Common myeloid progenitor, CD34-positive (primary cell): ENCODE data around the gene HGF.
A peak's percentile ranks its signal among the peaks of the same experiment; 100 is the strongest.

Source experiments
- CTCF ChIA-PET: fragments of 350-600 bp; sonication (Branson Sonifier 250); formaldehyde crosslinking; loops from one replicate; lab custom pipeline; 2021; ENCODE audit warnings: antibody characterized with exemption; lab: Charles Lee
- POLR2A ChIA-PET: fragments of 350-600 bp; sonication (Branson Sonifier 250); formaldehyde crosslinking; loops from one replicate; lab custom pipeline; 2021; ENCODE audit warnings: antibody characterized with exemption; lab: Charles Lee
- DNase-seq, 3 donors: peaks; one replicate each; pipeline versions ENCODE4 v3.0.0 to v3.0.0-alpha.2; 2013
- H3K27ac ChIP-seq, 2 experiments: 1 replicate in 1 of 2; 2 replicates in 1 of 2; pipeline ENCODE4 v1.7.0; 2013; ENCODE audit warnings: inconsistent platforms in 2 of 2, low read length in 2 of 2, mild to moderate bottlenecking in 2 of 2, low read depth in 1 of 2, moderate library complexity in 1 of 2; ENCODE audit not compliant: severe bottlenecking in 2 of 2, insufficient read depth in 1 of 2, poor library complexity in 1 of 2
- H3K27me3 ChIP-seq, 5 experiments: replicated peaks in 2 of 5; 1 replicate in 3 of 5; 2 replicates in 2 of 5; pipeline versions ENCODE4 v1.6.1 to v1.7.0; 2013; ENCODE audit warnings: low read length in 4 of 5, mild to moderate bottlenecking in 2 of 5, moderate library complexity in 2 of 5, inconsistent platforms in 1 of 5; ENCODE audit not compliant: insufficient read depth in 5 of 5, control insufficient read depth in 4 of 5
- H3K36me3 ChIP-seq, 4 experiments: 1 replicate in 2 of 4; 2 replicates in 2 of 4; pipeline versions ENCODE4 v1.6.1 to v1.7.0; 2013; ENCODE audit warnings: low read length in 3 of 4, control low read depth in 1 of 4, mild to moderate bottlenecking in 1 of 4; ENCODE audit not compliant: control insufficient read depth in 4 of 4, insufficient read depth in 4 of 4
- H3K4me1 ChIP-seq, 4 experiments: 1 replicate in 3 of 4; 2 replicates in 1 of 4; pipeline versions ENCODE4 v1.6.1 to v1.7.1; 2013; ENCODE audit warnings: low read length in 3 of 4, mild to moderate bottlenecking in 3 of 4, control low read depth in 1 of 4, inconsistent platforms in 1 of 4, moderate library complexity in 1 of 4; ENCODE audit not compliant: control insufficient read depth in 4 of 4, insufficient read depth in 4 of 4; ENCODE audit errors: control extremely low read depth in 1 of 4
- H3K4me3 ChIP-seq, 7 experiments: 1 replicate in 4 of 7; 2 replicates in 3 of 7; pipeline versions ENCODE4 v1.5.1 to v1.7.0; 2013; ENCODE audit warnings: mild to moderate bottlenecking in 7 of 7, low read length in 6 of 7, moderate library complexity in 6 of 7, inconsistent platforms in 2 of 7, low read depth in 2 of 7, control low read depth in 1 of 7; ENCODE audit not compliant: insufficient read depth in 4 of 7, control insufficient read depth in 1 of 7; ENCODE audit errors: extremely low read depth in 1 of 7
- H3K9me3 ChIP-seq, 5 experiments: 1 replicate in 4 of 5; 2 replicates in 1 of 5; pipeline versions ENCODE4 v1.6.1 to v1.7.1; 2013; ENCODE audit warnings: low read length in 4 of 5, mild to moderate bottlenecking in 2 of 5, inconsistent platforms in 1 of 5, low read depth in 1 of 5, moderate library complexity in 1 of 5; ENCODE audit not compliant: control insufficient read depth in 4 of 5, insufficient read depth in 2 of 5; ENCODE audit errors: control extremely low read depth in 1 of 5
- WGBS: methylation state at CpG from one replicate; pipeline ENCODE4 v1.1.5; 2013; ENCODE audit not compliant: insufficient coverage; 5-methylcytosine and 5-hydroxymethylcytosine counted together

HGF gene

DNA sequence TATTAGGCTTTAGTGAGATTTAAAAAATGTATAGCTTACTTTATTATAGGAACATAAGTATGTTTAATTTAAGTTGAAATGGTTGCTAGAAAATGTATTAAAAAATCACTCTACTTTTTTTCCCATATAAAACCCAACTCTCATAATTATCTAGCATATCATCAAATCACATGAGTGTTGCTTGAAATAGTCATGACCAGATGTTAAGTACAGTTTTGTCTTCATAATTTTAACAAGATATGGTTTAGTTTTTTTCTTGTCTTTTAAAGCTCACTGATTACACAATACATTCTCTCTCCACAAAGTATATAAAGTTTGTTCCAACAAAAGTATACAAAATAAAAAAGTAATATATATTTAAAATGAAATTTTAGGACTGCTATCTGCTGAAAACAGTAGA, 82.8 kb downstream of the HGF start:
- no peak for DNase-seq
- Histone ChIP-seq H3K4me3 (no peak overlapping the region), H3K9me3 (no peaks in the 10 kb centered on the region), H3K27ac (no peak overlapping the region), H3K27me3 (no peaks in the 10 kb centered on the region), H3K36me3 (no peaks in the 10 kb centered on the region), H3K4me1 (no peaks in the 10 kb centered on the region)
- CTCF ChIA-PET, result no interaction called here
- POLR2A ChIA-PET, result no interaction called here

DNA sequence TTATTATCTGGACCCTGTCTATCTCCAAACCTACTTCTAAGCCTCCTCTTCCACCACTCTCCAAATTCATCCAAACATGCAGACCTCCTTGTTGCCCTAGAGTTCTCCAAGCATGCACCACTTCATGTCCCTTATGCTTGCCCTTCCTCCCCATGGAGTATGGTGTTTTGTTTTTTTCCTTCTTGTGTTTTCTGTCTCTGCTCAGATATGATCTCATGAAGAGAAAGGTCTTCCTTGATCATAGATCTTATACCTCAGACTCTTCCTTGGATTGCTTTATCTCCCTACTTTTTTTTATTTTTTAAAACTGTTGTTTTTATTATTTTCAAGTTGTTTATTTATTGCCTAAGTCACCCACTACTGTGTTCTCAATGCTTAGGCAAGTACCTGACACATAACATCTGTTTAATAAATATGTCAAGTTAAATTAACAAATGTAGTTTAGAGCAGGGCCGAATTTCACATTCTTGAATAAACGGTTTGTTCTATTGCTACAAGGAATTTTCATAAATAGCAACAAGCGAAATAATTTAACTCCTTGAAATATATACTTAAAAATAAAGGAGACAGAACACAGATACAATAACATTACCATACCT, 84.5 kb downstream of the HGF start:
- no CpG with 5 or more reads among the region's 3 CpGs for WGBS
- no peaks in the 10 kb centered on the region for H3K4me1 ChIP-seq
- no peak overlapping the region for H3K4me3 ChIP-seq
- no peaks in the 10 kb centered on the region for H3K9me3 ChIP-seq
- no peak overlapping the region for H3K27ac ChIP-seq
- no peaks in the 10 kb centered on the region for H3K27me3 ChIP-seq
- POLR2A ChIA-PET, result no interaction called here
- CTCF ChIA-PET, result no interaction called here
- DNase-seq, result no peak
- no peaks in the 10 kb centered on the region for H3K36me3 ChIP-seq

DNA sequence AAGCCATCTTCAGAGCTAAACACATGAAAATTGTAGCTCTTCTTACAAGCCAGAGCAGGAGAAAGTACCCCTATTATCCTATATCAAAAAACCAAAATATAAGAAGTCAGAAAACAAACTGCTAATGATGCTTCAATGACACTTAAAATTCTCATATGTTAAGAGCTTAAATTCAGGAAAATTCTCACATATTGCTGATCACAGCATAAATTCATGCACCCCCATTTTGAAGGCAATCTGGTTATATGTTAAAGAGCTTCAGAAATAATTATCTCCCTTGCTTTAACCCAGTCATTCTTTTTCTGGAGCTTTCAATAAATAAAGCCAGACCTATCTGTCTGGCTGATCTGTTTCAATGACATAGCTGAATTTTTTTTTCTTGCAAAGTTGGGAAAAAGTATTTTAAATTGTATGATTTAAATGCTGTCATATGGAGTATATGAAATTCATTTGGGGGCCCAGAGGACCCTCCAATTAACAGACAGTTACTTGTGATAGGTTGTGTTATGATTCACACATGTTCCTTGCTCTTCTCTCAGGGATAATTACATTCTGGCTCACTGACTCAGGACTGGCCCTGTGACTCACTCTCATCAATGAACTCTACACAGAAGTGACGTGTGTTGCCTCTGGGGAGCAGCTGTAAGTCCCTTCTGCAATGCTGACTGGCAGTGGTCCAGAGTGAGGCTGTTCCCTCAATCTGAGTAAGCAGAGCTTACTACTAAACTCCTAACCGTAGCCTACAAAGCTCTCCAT, 85.2 kb downstream of the HGF start:
- Histone ChIP-seq H3K4me1 (no peaks in the 10 kb centered on the region), H3K27ac (no peak overlapping the region), H3K27me3 (no peaks in the 10 kb centered on the region), H3K36me3 (no peaks in the 10 kb centered on the region), H3K4me3 (no peak overlapping the region), H3K9me3 (no peaks in the 10 kb centered on the region)
- CTCF ChIA-PET, result interaction anchor here (1.0 kb wide), 1 partner anchor 184 kb away, joined by 3 read pairs; no protein-coding TSS in a partner anchor
- DNase-seq, result peak; percentile 6 to 64 (median 62)
- 75% methylated on average over 2 of the region's 2 CpGs for WGBS
- POLR2A ChIA-PET, result no interaction called here

DNA sequence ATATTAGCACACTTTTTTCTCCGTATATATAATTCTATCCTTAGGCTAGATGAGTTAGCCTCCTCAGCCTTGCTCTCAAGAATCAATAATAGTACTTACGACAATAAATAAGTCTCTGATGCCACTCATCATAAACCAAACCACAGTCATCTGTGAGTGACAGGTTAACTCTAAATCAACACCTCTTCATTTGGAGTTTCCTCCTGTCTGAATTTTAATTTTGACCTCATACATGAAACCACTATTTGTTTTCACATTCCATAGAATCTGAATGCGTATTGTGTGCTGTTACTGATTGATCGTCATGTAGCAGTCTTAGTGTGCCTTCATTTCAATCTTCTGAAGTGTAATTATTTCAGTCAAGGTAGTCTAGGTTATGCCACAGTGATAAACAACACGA, 85.8 kb downstream of the HGF start:
- Histone ChIP-seq H3K36me3 (no peaks in the 10 kb centered on the region), H3K4me1 (no peaks in the 10 kb centered on the region), H3K9me3 (no peaks in the 10 kb centered on the region), H3K27me3 (no peaks in the 10 kb centered on the region), H3K4me3 (no peak overlapping the region), H3K27ac (no peak overlapping the region)
- ChIA-PET CTCF (interaction anchor here (1.0 kb wide), 1 partner anchor 183 kb away, joined by 3 read pairs; no protein-coding TSS in a partner anchor), POLR2A (no interaction called here)
- no peak for DNase-seq
- WGBS, result 100% methylated on average over 3 of the region's 5 CpGs

DNA sequence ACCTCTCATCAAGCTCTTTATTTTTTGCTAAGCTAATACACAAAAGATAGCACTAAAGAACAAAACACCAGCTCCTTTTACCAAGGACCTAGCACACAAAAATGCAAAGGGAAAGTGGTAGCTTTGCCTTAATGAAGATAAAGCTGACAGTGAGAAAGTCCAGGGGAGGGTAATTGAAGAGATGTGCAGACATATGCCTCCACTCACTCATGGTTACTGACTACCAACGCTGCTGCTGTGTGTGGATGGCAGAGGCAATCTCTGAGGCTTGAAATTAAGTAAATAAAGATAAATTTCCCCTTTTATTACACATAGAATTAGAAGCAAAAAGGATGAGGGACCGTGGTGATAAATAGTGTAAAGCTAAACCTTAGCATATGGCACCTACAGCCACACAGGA, 87.0 kb downstream of the HGF start:
- POLR2A ChIA-PET, result no interaction called here
- WGBS, result no CpG with 5 or more reads among the region's 2 CpGs
- no peak for DNase-seq
- CTCF ChIA-PET, result no interaction called here
- Histone ChIP-seq H3K36me3 (no peaks in the 10 kb centered on the region), H3K4me1 (no peaks in the 10 kb centered on the region), H3K27me3 (no peaks in the 10 kb centered on the region), H3K27ac (no peak overlapping the region), H3K4me3 (no peak overlapping the region), H3K9me3 (no peaks in the 10 kb centered on the region)

DNA sequence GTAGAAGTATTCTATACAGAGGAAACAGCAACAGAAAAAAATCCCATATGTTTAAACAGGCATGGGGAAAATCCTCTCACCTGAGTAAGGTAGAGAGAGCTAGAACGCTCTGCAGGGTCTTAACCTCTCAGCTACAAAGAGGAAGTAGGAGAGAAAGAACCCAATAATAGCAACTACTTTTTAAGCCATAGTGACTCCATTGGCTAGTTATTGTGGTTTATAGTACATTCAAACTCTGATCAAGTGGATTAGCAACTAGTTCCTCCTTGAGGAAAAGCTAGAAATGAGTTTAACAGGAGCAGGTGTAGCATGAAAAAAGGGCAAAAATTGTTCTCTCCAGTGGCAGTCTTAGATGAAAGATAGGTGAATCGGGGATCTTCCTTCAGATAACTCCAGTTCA, 89.7 kb downstream of the HGF start:
- H3K27me3 ChIP-seq, result no peaks in the 10 kb centered on the region
- no peaks in the 10 kb centered on the region for H3K9me3 ChIP-seq
- 100% methylated on average over 1 of the region's 2 CpGs for WGBS
- no peak overlapping the region for H3K4me3 ChIP-seq
- ChIA-PET CTCF (interaction anchor here (1.1 kb wide), 1 partner anchor 10 kb away, joined by 3 read pairs; no protein-coding TSS in a partner anchor), POLR2A (no interaction called here)
- H3K27ac ChIP-seq, result no peak overlapping the region
- DNase-seq, result no peak
- no peaks in the 10 kb centered on the region for H3K36me3 ChIP-seq
- H3K4me1 ChIP-seq, result no peaks in the 10 kb centered on the region

DNA sequence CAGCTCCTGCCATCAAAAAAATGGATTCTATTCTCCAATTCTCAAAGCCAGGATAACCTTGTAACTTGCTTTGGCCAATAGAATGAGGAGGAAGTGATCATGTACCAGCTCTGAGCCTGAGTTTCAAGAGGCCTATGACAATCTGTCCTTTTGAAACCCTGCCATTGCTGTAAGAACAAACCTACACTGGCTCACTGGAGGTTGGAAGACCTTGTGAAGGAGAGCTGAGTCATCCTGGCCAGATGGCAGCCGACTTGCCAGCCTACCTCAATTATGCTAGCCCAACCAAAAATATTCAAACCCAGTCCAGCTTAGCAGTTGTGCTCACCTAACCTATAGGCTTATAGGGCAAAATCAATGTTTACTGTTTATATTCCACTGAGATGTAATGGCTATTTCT, 93.0 kb downstream of the HGF start:
- H3K9me3 ChIP-seq, result no peaks in the 10 kb centered on the region
- DNase-seq, result no peak
- WGBS, result no CpG with 5 or more reads among the region's 1 CpG
- CTCF ChIA-PET, result no interaction called here
- no peak overlapping the region for H3K4me3 ChIP-seq
- H3K4me1 ChIP-seq, result no peaks in the 10 kb centered on the region
- no peaks in the 10 kb centered on the region for H3K36me3 ChIP-seq
- no peak overlapping the region for H3K27ac ChIP-seq
- POLR2A ChIA-PET, result no interaction called here
- no peaks in the 10 kb centered on the region for H3K27me3 ChIP-seq
